Endodermal cell (in vitro differentiated cells): ENCODE results near the gene RUNX1. TPM values are rescaled to one million over a fixed set of nuclear protein-coding genes. Genes with fewer than 3 reads are reported as not detected.

Experiments used
- DNase-seq: peaks from one replicate; pipeline ENCODE4 v3.0.0-alpha.2; 2017
- H3K27ac ChIP-seq: 2 replicates; pipeline ENCODE4 v1.5.1; 2013; ENCODE audit warnings: mild to moderate bottlenecking, low read depth, low read length, moderate library complexity
- H3K27me3 ChIP-seq: 2 replicates; pipeline ENCODE4 v1.6.1; 2013; ENCODE audit warnings: mild to moderate bottlenecking, low read length, moderate library complexity; ENCODE audit not compliant: insufficient read depth, control insufficient read depth, poor library complexity, severe bottlenecking
- H3K36me3 ChIP-seq: 2 replicates; pipeline ENCODE4 v1.7.0; 2013; ENCODE audit warnings: mild to moderate bottlenecking, low read length, moderate library complexity; ENCODE audit not compliant: control insufficient read depth, insufficient read depth
- H3K4me1 ChIP-seq: one replicate; pipeline ENCODE4 v1.7.0; 2013; ENCODE audit warnings: low read length; ENCODE audit not compliant: control insufficient read depth, insufficient read depth
- H3K4me3 ChIP-seq: 2 replicates; pipeline ENCODE4 v1.5.1; 2013; ENCODE audit warnings: mild to moderate bottlenecking, low read length, moderate library complexity
- H3K9ac ChIP-seq: 2 replicates; pipeline ENCODE4 v1.6.1; 2013; ENCODE audit warnings: mild to moderate bottlenecking, low read length, moderate library complexity; ENCODE audit not compliant: poor library complexity, severe bottlenecking; ENCODE audit errors: extremely low read depth
- H3K9me3 ChIP-seq: 2 replicates; pipeline ENCODE4 v1.6.1; 2013; ENCODE audit warnings: mild to moderate bottlenecking, low read length, moderate library complexity; ENCODE audit not compliant: control insufficient read depth
- H3K27ac Mint-ChIP-seq: 2 replicates; pipeline ENCODE4 v1.8.0; 2020; ENCODE audit warnings: mixed read lengths
- H3K27me3 Mint-ChIP-seq: 2 replicates; pipeline ENCODE4 v1.8.0; 2021; ENCODE audit warnings: mild to moderate bottlenecking, mixed read lengths; ENCODE audit not compliant: insufficient read depth
- H3K36me3 Mint-ChIP-seq: 2 replicates; pipeline ENCODE4 v1.8.0; 2020; ENCODE audit warnings: low read depth, mixed read lengths
- H3K4me1 Mint-ChIP-seq: 2 replicates; pipeline ENCODE4 v1.8.0; 2020; ENCODE audit warnings: mixed read lengths
- H3K4me3 Mint-ChIP-seq: 2 replicates; pipeline ENCODE4 v1.8.0; 2020; ENCODE audit warnings: mild to moderate bottlenecking, moderate library complexity, mixed read lengths
- H3K9me3 Mint-ChIP-seq: 2 replicates; pipeline ENCODE4 v1.8.0; 2020; ENCODE audit warnings: mild to moderate bottlenecking, mixed read lengths
- CTCF ChIP-seq: fragments of 200-600 bp; sonication (generic); conservative IDR thresholded peaks from 2 replicates; pipeline ENCODE4 v1.5.0; 2021; ENCODE audit warnings: antibody characterized with exemption, mild to moderate bottlenecking
- WGBS, 2 experiments: methylation state at CpG; one replicate each; pipeline versions ENCODE4 v1.1.5 to v1.1.7; 2013; ENCODE audit warnings: missing lambda C conversion rate in 2 of 2, mixed read lengths in 1 of 2; ENCODE audit not compliant: insufficient coverage in 1 of 2, insufficient read length in 1 of 2; 5-methylcytosine and 5-hydroxymethylcytosine counted together
- total RNA-seq, 2 donors: library from RNA; stranded (reverse); fragmentation: NEBNext Ultra II Directional in 1 of 2; extraction: Animal tissue kit (Norgen Biotek cat#: 25700) in 1 of 2; gene quantifications; 2 replicates in 1 of 2; 3 replicates in 1 of 2; pipeline ENCODE4 v1.2.1, GENCODE V29; 2021

Gene RUNX1
- total RNA-seq, 2 donors from 2014 or later = 0.31 to 2.8 TPM

DNA sequence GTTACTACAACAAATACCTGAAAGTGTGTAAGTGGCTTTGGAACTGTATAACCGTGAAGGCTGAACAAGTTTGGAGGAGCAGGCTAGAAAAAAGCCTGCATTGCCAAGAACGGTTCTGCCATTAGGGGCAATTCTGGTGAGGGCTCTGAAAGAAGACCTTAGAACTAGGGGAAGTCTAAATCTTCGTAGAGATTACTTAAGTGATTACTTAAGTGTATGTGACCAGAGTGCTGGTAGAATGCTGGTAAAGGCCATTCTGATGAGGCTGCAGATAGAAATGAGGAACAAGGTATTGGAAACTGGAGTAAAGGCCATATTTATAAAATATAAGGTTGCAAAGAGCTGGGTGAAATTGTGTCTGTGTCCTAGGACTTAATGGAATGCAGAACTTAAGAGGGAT, 222.3 kb downstream of the RUNX1 start:
- Mint-ChIP-seq H3K9me3 (peaks cover 12% of the 10 kb centered on the region), H3K4me1 (peaks cover 7% of the 10 kb centered on the region), H3K27me3 (peaks cover 2% of the 10 kb centered on the region), H3K36me3 (peaks cover 12% of the 10 kb centered on the region), H3K27ac (no peak overlapping the region), H3K4me3 (no peak overlapping the region)
- no peak overlapping the region for H3K9ac ChIP-seq
- DNase-seq = no peak
- H3K4me3 ChIP-seq = no peak overlapping the region
- no peaks in the 10 kb centered on the region for H3K36me3 ChIP-seq
- no peaks in the 10 kb centered on the region for H3K27me3 ChIP-seq
- peaks cover 11% of the 10 kb centered on the region for H3K9me3 ChIP-seq
- no peak for TF ChIP-seq CTCF
- H3K27ac ChIP-seq = no peak overlapping the region
- 87 to 89% methylated on average over 2 to 3 of the region's 3 CpGs for WGBS, 2 experiments
- H3K4me1 ChIP-seq = no peaks in the 10 kb centered on the region

GRCh38 chr21:34825948-34826548, 223.1 kb downstream of the RUNX1 start:
- Histone ChIP-seq H3K9ac (no peak overlapping the region), H3K4me3 (peak overlapping the region; percentile 17), H3K27ac (no peak overlapping the region), H3K36me3 (no peaks in the 10 kb centered on the region), H3K9me3 (peaks cover 11% of the 10 kb centered on the region), H3K27me3 (no peaks in the 10 kb centered on the region), H3K4me1 (no peaks in the 10 kb centered on the region)
- DNase-seq = no peak
- Mint-ChIP-seq H3K27ac (no peak overlapping the region), H3K4me1 (peaks cover 7% of the 10 kb centered on the region), H3K27me3 (peaks cover 2% of the 10 kb centered on the region), H3K36me3 (peaks cover 12% of the 10 kb centered on the region), H3K4me3 (no peak overlapping the region), H3K9me3 (peaks cover 12% of the 10 kb centered on the region)
- WGBS, 2 experiments = 83 to 98% methylated on average over 1 to 3 of the region's 3 CpGs
- no peak for TF ChIP-seq CTCF

GRCh38 chr21:34825101-34825500, 224.0 kb downstream of the RUNX1 start:
- peaks cover 2% of the 10 kb centered on the region for H3K27me3 Mint-ChIP-seq
- peaks cover 12% of the 10 kb centered on the region for H3K36me3 Mint-ChIP-seq
- H3K27ac Mint-ChIP-seq = no peak overlapping the region
- no peak for TF ChIP-seq CTCF
- H3K4me1 ChIP-seq = no peaks in the 10 kb centered on the region
- H3K27me3 ChIP-seq = no peaks in the 10 kb centered on the region
- no peaks in the 10 kb centered on the region for H3K36me3 ChIP-seq
- no peak overlapping the region for H3K4me3 Mint-ChIP-seq
- peaks cover 12% of the 10 kb centered on the region for H3K9me3 Mint-ChIP-seq
- H3K4me3 ChIP-seq = no peak overlapping the region
- DNase-seq = no peak
- peaks cover 7% of the 10 kb centered on the region for H3K4me1 Mint-ChIP-seq
- WGBS, 2 experiments = 92 to 96% methylated on average over 2 to 3 of the region's 3 CpGs
- no peak overlapping the region for H3K27ac ChIP-seq
- peaks cover 11% of the 10 kb centered on the region for H3K9me3 ChIP-seq
- no peak overlapping the region for H3K9ac ChIP-seq
